OCI-LY3 (cell line): ENCODE results near the gene BNIP2.

Experiments used
- CTCF ChIP-seq: fragments of 200-600, 300-600 bp; sonication (generic); IDR thresholded peaks from 2 replicates; pipeline ENCODE4 v1.5.1; 2014; ENCODE audit warnings: antibody characterized with exemption, low read length, low read depth
- EZH2phosphoT487 ChIP-seq: fragments of 200-600 bp; shearing (Covaris generic); IDR thresholded peaks from 2 replicates; pipeline ENCODE4 v1.6.1; 2018; ENCODE audit warnings: antibody characterized with exemption, mixed run types, low read depth

- TF ChIP-seq CTCF (no peak), EZH2phosphoT487 (no peak)
Measured at GRCh38 chr15:59668556-59668955, 20.6 kb downstream of the BNIP2 start.
